ENCODE measurements around the gene CD44. TPM values are rescaled to one million over a fixed set of nuclear protein-coding genes. Genes with fewer than 3 reads are reported as not detected.

CD44 gene
- total and polyA plus RNA-seq, 4 experiments from 2014 or later = 390 to 809 (median 681) TPM

- Mint-ChIP-seq H3K9me3 (peaks cover 0 to 2% (median 0%) of the 10 kb centered on the region in 8 donors), H3K27me3 (no peaks in the 10 kb centered on the region), H3K36me3 (peaks cover 36 to 85% of the 10 kb centered on the region in 2 donors), H3K4me3 (peak overlapping the region in 7 of 8 donors; percentile 54 to 87 (median 75)), H3K27ac (peak overlapping the region; percentile 93 to 100 (median 100)), H3K4me1 (peaks cover 85 to 100% (median 93%) of the 10 kb centered on the region in 4 donors)
- POLR2A ChIA-PET (ENCODE audit: partially characterized antibody) = interaction anchor here (1.0 to 31.9 kb wide), 10 partner anchors 8 to 136 kb away, joined by 3 to 1106 read pairs (median 7); partner anchors contain the start of gene CD44
- CTCF ChIA-PET (ENCODE audit: partially characterized antibody) = interaction anchor here (0.8 to 8.7 kb wide), 4 partner anchors 7 to 170 kb away, joined by 3 to 118 read pairs (median 3); no protein-coding TSS in a partner anchor
- Histone ChIP-seq H3K36me3 (ENCODE audit: insufficient read depth, low read length) (no peaks in the 10 kb centered on the region), H3K9me3 (ENCODE audit: control insufficient read depth in 1 of 2, low read length in 2 of 2) (no peaks in the 10 kb centered on the region), H3K27ac (ENCODE audit: low read depth, low read length) (peak overlapping the region; percentile 96), H3K4me3 (ENCODE audit: low read length in 2 of 2) (no peak overlapping the region), H3K27me3 (ENCODE audit: insufficient read depth, low read length) (no peaks in the 10 kb centered on the region), H3K4me1 (ENCODE audit: insufficient read depth, low read length) (peaks cover 98% of the 10 kb centered on the region)
- intact Hi-C loops (cut with micrococcal nuclease) = loop anchor here (5.0 kb wide), 2 partner anchors 223 to 252 kb away; partner anchors contain the start of genes APIP and PDHX
- DNase-seq = no peak
Observed at GRCh38 chr11:35169754-35170153, 30.8 kb downstream of the CD44 start.

DNA sequence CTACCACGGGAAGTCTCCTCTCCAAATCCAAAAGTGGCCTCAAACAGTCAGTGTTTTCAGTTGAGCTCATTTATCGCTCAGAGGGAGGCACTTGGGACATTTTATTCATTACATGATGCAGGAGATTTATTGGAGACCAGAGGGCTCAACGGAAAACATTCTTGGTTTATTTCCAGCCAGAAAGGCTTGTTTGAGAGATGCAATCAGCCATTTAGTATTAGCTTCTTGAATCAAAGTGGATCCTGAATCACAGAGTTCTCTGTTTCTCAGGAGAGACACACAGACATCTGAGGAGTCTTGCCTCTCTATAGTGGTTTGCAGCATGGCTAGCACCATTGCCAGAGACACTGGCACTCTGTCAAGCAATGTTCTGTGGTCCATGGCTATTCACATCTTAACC, 31.5 kb downstream of the CD44 start:
- DNase-seq = peak in 1 of 5 donors; percentile 45

GRCh38 chr11:35171226-35171625, 32.3 kb downstream of the CD44 start:
- Histone ChIP-seq H3K4me1 (ENCODE audit: insufficient read depth, low read length) (peaks cover 97% of the 10 kb centered on the region), H3K27me3 (ENCODE audit: insufficient read depth, low read length) (no peaks in the 10 kb centered on the region), H3K9me3 (ENCODE audit: control insufficient read depth in 1 of 2, low read length in 2 of 2) (no peaks in the 10 kb centered on the region), H3K27ac (ENCODE audit: low read depth, low read length) (peak overlapping the region; percentile 96), H3K4me3 (ENCODE audit: low read length in 2 of 2) (no peak overlapping the region), H3K36me3 (ENCODE audit: insufficient read depth, low read length) (no peaks in the 10 kb centered on the region)
- peak overlapping the region in 7 of 8 donors; percentile 22 to 77 (median 68) for H3K4me3 Mint-ChIP-seq
- intact Hi-C loops (cut with micrococcal nuclease) = no loop called here
- peaks cover 39 to 82% of the 10 kb centered on the region in 2 donors for H3K36me3 Mint-ChIP-seq
- DNase-seq = peak in 1 of 5 donors; percentile 14
- ChIA-PET POLR2A (ENCODE audit: partially characterized antibody) (interaction anchor here (0.7 to 31.9 kb wide), 8 partner anchors 6 to 164 kb away, joined by 3 to 1106 read pairs (median 6); partner anchors contain the start of gene CD44), CTCF (ENCODE audit: partially characterized antibody) (interaction anchor here (11.1 kb wide), 1 partner anchor 31 kb away, joined by 48 read pairs; the partner anchor contains the start of gene CD44)
- peaks cover 83 to 95% (median 90%) of the 10 kb centered on the region in 4 donors for H3K4me1 Mint-ChIP-seq
- peak overlapping the region; percentile 48 to 100 (median 94) for H3K27ac Mint-ChIP-seq
- H3K9me3 Mint-ChIP-seq = no peaks in the 10 kb centered on the region
- H3K27me3 Mint-ChIP-seq = no peaks in the 10 kb centered on the region

More for the DNA sequence above, 31.5 kb downstream of the CD44 start:
- H3K27me3 Mint-ChIP-seq = no peaks in the 10 kb centered on the region
- peaks cover 85 to 100% (median 93%) of the 10 kb centered on the region in 4 donors for H3K4me1 Mint-ChIP-seq
- peaks cover 98% of the 10 kb centered on the region for H3K4me1 ChIP-seq (ENCODE audit: insufficient read depth, low read length)
- peak overlapping the region; percentile 92 to 100 (median 99) for H3K27ac Mint-ChIP-seq
- H3K9me3 Mint-ChIP-seq = peaks cover 0 to 2% (median 0%) of the 10 kb centered on the region in 8 donors
- H3K27me3 ChIP-seq (ENCODE audit: insufficient read depth, low read length) = no peaks in the 10 kb centered on the region
- H3K4me3 ChIP-seq (ENCODE audit: low read length in 2 of 2) = no peak overlapping the region
- peak overlapping the region in 7 of 8 donors; percentile 23 to 77 (median 69) for H3K4me3 Mint-ChIP-seq
- ChIA-PET CTCF (ENCODE audit: partially characterized antibody) (interaction anchor here (0.8 to 11.1 kb wide), 3 partner anchors 10 to 30 kb away, joined by 3 to 48 read pairs (median 3); partner anchors contain the start of gene CD44), POLR2A (ENCODE audit: partially characterized antibody) (interaction anchor here (1.0 to 31.9 kb wide), 10 partner anchors 7 to 135 kb away, joined by 3 to 1106 read pairs (median 7); partner anchors contain the start of gene CD44)
- no peaks in the 10 kb centered on the region for H3K36me3 ChIP-seq (ENCODE audit: insufficient read depth, low read length)
- H3K36me3 Mint-ChIP-seq = peaks cover 38 to 87% of the 10 kb centered on the region in 2 donors
- intact Hi-C loops (cut with micrococcal nuclease) = no loop called here
- H3K27ac ChIP-seq (ENCODE audit: low read depth, low read length) = peak overlapping the region; percentile 96
- H3K9me3 ChIP-seq (ENCODE audit: control insufficient read depth in 1 of 2, low read length in 2 of 2) = no peaks in the 10 kb centered on the region

DNA sequence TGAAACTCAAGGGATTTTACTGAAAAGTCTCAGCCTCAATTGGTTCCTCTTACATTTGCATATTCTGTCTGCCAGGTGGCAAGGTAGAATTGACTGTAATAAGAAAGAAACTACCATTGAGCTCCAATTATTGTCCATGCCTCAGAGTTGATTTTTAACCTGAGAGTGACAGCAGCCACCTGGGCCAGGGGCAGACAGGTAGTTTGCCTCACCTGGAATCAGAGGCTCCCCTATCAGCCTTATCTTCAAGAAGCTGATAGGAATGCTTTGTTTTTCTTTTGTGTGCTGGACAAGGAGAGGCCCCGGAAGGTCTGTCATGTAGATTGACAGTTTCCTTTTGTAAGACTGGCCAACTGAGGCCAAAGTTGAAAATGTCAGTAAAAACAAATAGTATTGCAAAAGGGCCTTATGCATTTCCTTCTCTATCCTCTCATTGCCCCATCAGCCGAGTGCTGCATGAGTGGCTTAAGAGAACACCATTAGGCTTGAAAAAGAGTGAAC, 34.1 kb downstream of the CD44 start:
- H3K27ac Mint-ChIP-seq = peak overlapping the region; percentile 82 to 100 (median 93)
- ChIA-PET CTCF (ENCODE audit: partially characterized antibody) (interaction anchor here (0.9 to 11.1 kb wide), 5 partner anchors 8 to 132 kb away, joined by 3 to 118 read pairs (median 14); partner anchors contain the start of gene CD44), POLR2A (ENCODE audit: partially characterized antibody) (interaction anchor here (0.9 to 31.9 kb wide), 10 partner anchors 5 to 132 kb away, joined by 3 to 1106 read pairs (median 7); partner anchors contain the start of gene CD44)
- H3K4me1 ChIP-seq (ENCODE audit: insufficient read depth, low read length) = peaks cover 96% of the 10 kb centered on the region
- peak overlapping the region in 7 of 8 donors; percentile 63 to 80 (median 71) for H3K4me3 Mint-ChIP-seq
- H3K36me3 ChIP-seq (ENCODE audit: insufficient read depth, low read length) = peaks cover 8% of the 10 kb centered on the region
- H3K9me3 Mint-ChIP-seq = no peaks in the 10 kb centered on the region
- no peaks in the 10 kb centered on the region for H3K9me3 ChIP-seq (ENCODE audit: control insufficient read depth in 1 of 2, low read length in 2 of 2)
- peak overlapping the region in 1 of 2 donors; percentile 3 for H3K4me3 ChIP-seq (ENCODE audit: low read length in 2 of 2)
- H3K27ac ChIP-seq (ENCODE audit: low read depth, low read length) = peak overlapping the region; percentile 65
- intact Hi-C loops (cut with micrococcal nuclease) = loop anchor here (1.0 kb wide), 1 partner anchor 10 kb away; no protein-coding TSS in a partner anchor
- peaks cover 52 to 89% of the 10 kb centered on the region in 2 donors for H3K36me3 Mint-ChIP-seq
- DNase-seq = peak in 1 of 5 donors; percentile 17
- H3K4me1 Mint-ChIP-seq = peaks cover 86 to 95% (median 91%) of the 10 kb centered on the region in 4 donors
- H3K27me3 ChIP-seq (ENCODE audit: insufficient read depth, low read length) = no peaks in the 10 kb centered on the region
- no peaks in the 10 kb centered on the region for H3K27me3 Mint-ChIP-seq

DNA sequence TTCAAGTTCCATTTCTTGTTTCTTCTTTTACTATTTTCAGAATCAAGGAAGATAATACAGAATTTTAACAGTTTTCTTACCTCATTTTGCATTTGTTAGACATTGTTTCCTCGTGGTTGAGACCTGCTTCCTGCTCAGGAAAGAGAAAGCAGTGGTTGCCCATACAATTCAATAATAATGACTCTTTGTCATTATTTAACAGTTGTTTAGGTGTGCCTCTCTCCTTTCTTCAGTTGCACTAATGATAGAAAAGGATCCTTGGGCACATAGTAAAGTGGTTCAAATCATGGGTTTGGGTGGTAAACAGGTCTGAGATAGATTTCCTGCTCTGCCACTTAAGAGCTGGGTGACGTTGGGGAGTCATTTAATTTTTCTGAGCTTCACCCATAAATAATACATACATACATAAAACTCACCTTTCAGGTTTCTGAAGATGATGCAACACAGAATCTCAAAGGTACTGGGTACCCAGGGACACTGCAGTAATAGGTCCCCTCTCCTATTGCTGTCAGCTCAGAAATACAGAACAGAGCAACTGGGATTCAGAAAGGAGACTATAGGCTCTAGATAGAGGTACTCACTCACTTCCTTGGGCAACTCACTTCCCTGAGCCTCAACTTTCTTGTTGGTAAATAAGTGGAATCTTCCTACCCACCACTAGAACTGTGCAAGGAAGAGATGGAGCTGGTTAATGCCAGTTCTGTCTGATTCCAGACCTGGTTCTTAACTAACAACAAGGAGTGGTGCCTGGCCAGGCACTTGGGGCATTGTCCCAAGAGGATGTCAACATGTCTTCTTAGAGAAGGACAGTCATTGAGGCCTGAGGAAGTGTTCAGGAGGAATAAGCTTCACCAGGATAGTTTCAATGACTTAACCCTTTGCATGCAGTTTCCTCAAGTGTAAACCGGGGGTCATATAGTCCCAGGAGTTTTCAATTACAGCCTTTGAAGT, 34.9 kb downstream of the CD44 start:
- POLR2A ChIA-PET (ENCODE audit: partially characterized antibody) = interaction anchor here (0.9 to 31.9 kb wide), 20 partner anchors 9 to 174 kb away, joined by 3 to 1106 read pairs (median 4); partner anchors contain the start of gene CD44
- peak in 3 of 5 donors; percentile 40 to 42 (median 42) for DNase-seq
- no peaks in the 10 kb centered on the region for H3K9me3 ChIP-seq (ENCODE audit: control insufficient read depth in 1 of 2, low read length in 2 of 2)
- intact Hi-C loops (cut with micrococcal nuclease) = loop anchor here (1.0 kb wide), 2 partner anchors 8 to 9 kb away; no protein-coding TSS in a partner anchor
- peak overlapping the region in 1 of 2 donors; percentile 8 for H3K4me3 ChIP-seq (ENCODE audit: low read length in 2 of 2)
- peaks cover 96% of the 10 kb centered on the region for H3K4me1 ChIP-seq (ENCODE audit: insufficient read depth, low read length)
- H3K27me3 ChIP-seq (ENCODE audit: insufficient read depth, low read length) = no peaks in the 10 kb centered on the region
- Mint-ChIP-seq H3K4me3 (peak overlapping the region; percentile 5 to 80 (median 71)), H3K36me3 (peaks cover 52 to 89% of the 10 kb centered on the region in 2 donors), H3K27me3 (no peaks in the 10 kb centered on the region), H3K27ac (peak overlapping the region; percentile 82 to 100 (median 93)), H3K4me1 (peaks cover 86 to 95% (median 91%) of the 10 kb centered on the region in 4 donors), H3K9me3 (no peaks in the 10 kb centered on the region)
- CTCF ChIA-PET (ENCODE audit: partially characterized antibody) = interaction anchor here (1.1 to 11.1 kb wide), 9 partner anchors 9 to 249 kb away, joined by 3 to 118 read pairs (median 6); partner anchors contain the start of gene CD44
- peaks cover 15% of the 10 kb centered on the region for H3K36me3 ChIP-seq (ENCODE audit: insufficient read depth, low read length)
- H3K27ac ChIP-seq (ENCODE audit: low read depth, low read length) = peak overlapping the region; percentile 65

DNA sequence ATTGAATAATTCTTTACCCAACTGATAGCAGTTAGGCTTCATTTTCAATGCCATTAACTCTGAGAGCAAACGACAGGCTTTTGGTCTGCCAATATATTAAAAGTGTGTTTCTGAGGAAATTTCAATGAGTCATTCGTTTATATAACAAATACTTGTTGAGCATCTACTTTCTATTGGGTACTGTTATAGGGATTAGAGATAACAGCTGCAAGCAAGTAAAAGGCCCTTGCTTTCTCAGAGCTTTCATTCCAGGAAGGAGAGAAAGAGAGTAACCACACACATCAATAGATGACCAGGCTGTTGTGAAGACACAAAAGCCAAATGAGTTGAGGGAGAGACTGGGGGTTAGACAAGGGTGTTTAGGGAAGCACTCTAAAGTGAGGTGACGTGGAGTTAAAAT, 35.7 kb downstream of the CD44 start:
- peak in 1 of 5 donors; percentile 33 for DNase-seq
- H3K4me1 Mint-ChIP-seq = peaks cover 86 to 95% (median 91%) of the 10 kb centered on the region in 4 donors
- H3K4me3 Mint-ChIP-seq = peak overlapping the region; percentile 33 to 80 (median 70)
- peaks cover 52 to 89% of the 10 kb centered on the region in 2 donors for H3K36me3 Mint-ChIP-seq
- H3K27me3 ChIP-seq (ENCODE audit: insufficient read depth, low read length) = no peaks in the 10 kb centered on the region
- H3K27me3 Mint-ChIP-seq = no peaks in the 10 kb centered on the region
- peaks cover 96% of the 10 kb centered on the region for H3K4me1 ChIP-seq (ENCODE audit: insufficient read depth, low read length)
- no peaks in the 10 kb centered on the region for H3K9me3 Mint-ChIP-seq
- no peaks in the 10 kb centered on the region for H3K9me3 ChIP-seq (ENCODE audit: control insufficient read depth in 1 of 2, low read length in 2 of 2)
- peaks cover 23% of the 10 kb centered on the region for H3K36me3 ChIP-seq (ENCODE audit: insufficient read depth, low read length)
- intact Hi-C loops (cut with micrococcal nuclease) = loop anchor here (1.0 kb wide), 1 partner anchor 8 kb away; no protein-coding TSS in a partner anchor
- H3K4me3 ChIP-seq (ENCODE audit: low read length in 2 of 2) = peak overlapping the region in 1 of 2 donors; percentile 8
- H3K27ac ChIP-seq (ENCODE audit: low read depth, low read length) = peak overlapping the region; percentile 65
- peak overlapping the region; percentile 82 to 100 (median 93) for H3K27ac Mint-ChIP-seq
- ChIA-PET POLR2A (ENCODE audit: partially characterized antibody) (interaction anchor here (0.9 to 31.9 kb wide), 17 partner anchors 9 to 175 kb away, joined by 3 to 1106 read pairs (median 4); partner anchors contain the start of gene CD44), CTCF (ENCODE audit: partially characterized antibody) (interaction anchor here (1.1 to 11.1 kb wide), 9 partner anchors 8 to 250 kb away, joined by 3 to 118 read pairs (median 5); partner anchors contain the start of gene CD44)

Data from CD4-positive, alpha-beta memory T cell (primary cell).